Measurements from ENCODE around the gene SSNA1.

Gene SSNA1

GRCh38 chr9:137160716-137161557 lies 27.5 kb upstream of the SSNA1 start:
- no peak for DNase-seq (ENCODE audit: low spot score)
- TF ChIP-seq, protein P1, sequence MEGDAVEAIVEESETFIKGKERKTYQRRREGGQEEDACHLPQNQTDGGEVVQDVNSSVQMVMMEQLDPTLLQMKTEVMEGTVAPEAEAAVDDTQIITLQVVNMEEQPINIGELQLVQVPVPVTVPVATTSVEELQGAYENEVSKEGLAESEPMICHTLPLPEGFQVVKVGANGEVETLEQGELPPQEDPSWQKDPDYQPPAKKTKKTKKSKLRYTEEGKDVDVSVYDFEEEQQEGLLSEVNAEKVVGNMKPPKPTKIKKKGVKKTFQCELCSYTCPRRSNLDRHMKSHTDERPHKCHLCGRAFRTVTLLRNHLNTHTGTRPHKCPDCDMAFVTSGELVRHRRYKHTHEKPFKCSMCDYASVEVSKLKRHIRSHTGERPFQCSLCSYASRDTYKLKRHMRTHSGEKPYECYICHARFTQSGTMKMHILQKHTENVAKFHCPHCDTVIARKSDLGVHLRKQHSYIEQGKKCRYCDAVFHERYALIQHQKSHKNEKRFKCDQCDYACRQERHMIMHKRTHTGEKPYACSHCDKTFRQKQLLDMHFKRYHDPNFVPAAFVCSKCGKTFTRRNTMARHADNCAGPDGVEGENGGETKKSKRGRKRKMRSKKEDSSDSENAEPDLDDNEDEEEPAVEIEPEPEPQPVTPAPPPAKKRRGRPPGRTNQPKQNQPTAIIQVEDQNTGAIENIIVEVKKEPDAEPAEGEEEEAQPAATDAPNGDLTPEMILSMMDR (conservative IDR thresholded peaks at IDR 0.05; ENCODE audit: low read depth) = no peak
- ChIA-PET POLR2A (ENCODE audit: low non-redundant PET) (no interaction called here), CTCF (interaction anchor here (0.7 to 3.0 kb wide), 3 partner anchors 30 to 66 kb away, joined by 3 to 13 read pairs (median 4); partner anchors contain the start of gene RNF224)
- H3K27ac ChIP-seq = no peak overlapping the region

- DNase-seq (ENCODE audit: low spot score) = no peak
- POLR2A ChIA-PET (ENCODE audit: low non-redundant PET) = interaction anchor here (1.8 kb wide), 1 partner anchor 27 kb away, joined by 4 read pairs; the partner anchor contains the start of gene SSNA1
Measured at GRCh38 chr9:137161558-137162486, 26.7 kb upstream of the SSNA1 start.

DNA sequence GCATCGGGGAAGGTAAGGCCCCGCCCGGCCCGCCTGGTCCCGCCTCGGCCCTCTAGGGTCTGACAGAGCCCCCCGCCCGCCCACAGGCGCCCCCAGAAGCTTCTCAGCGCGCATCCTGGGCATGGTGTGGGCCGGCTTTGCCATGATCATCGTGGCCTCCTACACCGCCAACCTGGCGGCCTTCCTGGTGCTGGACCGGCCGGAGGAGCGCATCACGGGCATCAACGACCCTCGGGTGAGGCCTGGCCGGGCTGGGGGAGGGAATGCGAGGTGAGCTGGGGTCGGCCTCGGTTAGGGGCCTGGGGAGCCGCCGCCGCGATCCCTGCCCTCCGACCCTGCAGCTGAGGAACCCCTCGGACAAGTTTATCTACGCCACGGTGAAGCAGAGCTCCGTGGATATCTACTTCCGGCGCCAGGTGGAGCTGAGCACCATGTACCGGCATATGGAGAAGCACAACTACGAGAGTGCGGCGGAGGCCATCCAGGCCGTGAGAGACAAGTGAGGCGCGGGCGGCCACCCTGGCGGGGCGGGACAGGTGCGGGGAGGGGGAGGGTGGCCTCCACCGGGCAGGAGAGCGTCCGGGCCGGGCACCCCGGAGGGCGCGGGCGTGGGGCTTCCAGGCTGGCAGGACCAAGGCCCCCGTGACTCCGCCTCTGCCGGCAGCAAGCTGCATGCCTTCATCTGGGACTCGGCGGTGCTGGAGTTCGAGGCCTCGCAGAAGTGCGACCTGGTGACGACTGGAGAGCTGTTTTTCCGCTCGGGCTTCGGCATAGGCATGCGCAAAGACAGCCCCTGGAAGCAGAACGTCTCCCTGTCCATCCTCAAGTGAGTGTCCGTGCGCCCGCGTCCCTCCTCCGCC lies 25.7 kb upstream of the SSNA1 start:
- DNase-seq (ENCODE audit: low spot score) = no peak
- ChIA-PET CTCF (interaction anchor here (0.5 to 3.0 kb wide), 8 partner anchors 14 to 282 kb away, joined by 3 to 13 read pairs (median 4); partner anchors contain the start of gene RNF224), POLR2A (ENCODE audit: low non-redundant PET) (interaction anchor here (0.5 to 1.8 kb wide), 4 partner anchors 26 to 64 kb away, joined by 4 to 7 read pairs (median 4); partner anchors contain the start of genes CYSRT1, RNF224 and SSNA1)
- no peak overlapping the region for H3K27ac ChIP-seq
- TF ChIP-seq, protein P1 (conservative IDR thresholded peaks at IDR 0.05; ENCODE audit: low read depth) = peak; percentile 51; the same call in 1 of the 2 replicates

More at GRCh38 chr9:137161558-137162486, 26.7 kb upstream of the SSNA1 start:
- TF ChIP-seq, protein P1 (conservative IDR thresholded peaks at IDR 0.05; ENCODE audit: low read depth) = no peak
- CTCF ChIA-PET = interaction anchor here (0.6 to 3.0 kb wide), 6 partner anchors 15 to 65 kb away, joined by 3 to 13 read pairs (median 4); partner anchors contain the start of gene RNF224
- no peak overlapping the region for H3K27ac ChIP-seq

GRCh38 chr9:137163365-137163715 lies 25.1 kb upstream of the SSNA1 start:
- ChIA-PET CTCF (interaction anchor here (0.5 to 3.0 kb wide), 7 partner anchors 13 to 282 kb away, joined by 3 to 13 read pairs (median 4); partner anchors contain the start of gene RNF224), POLR2A (ENCODE audit: low non-redundant PET) (interaction anchor here (0.5 to 1.8 kb wide), 4 partner anchors 26 to 64 kb away, joined by 4 to 7 read pairs (median 4); partner anchors contain the start of genes CYSRT1, RNF224 and SSNA1)
- DNase-seq (ENCODE audit: low spot score) = no peak
- TF ChIP-seq, protein P1 (conservative IDR thresholded peaks at IDR 0.05; ENCODE audit: low read depth) = no peak
- no peak overlapping the region for H3K27ac ChIP-seq

DNA sequence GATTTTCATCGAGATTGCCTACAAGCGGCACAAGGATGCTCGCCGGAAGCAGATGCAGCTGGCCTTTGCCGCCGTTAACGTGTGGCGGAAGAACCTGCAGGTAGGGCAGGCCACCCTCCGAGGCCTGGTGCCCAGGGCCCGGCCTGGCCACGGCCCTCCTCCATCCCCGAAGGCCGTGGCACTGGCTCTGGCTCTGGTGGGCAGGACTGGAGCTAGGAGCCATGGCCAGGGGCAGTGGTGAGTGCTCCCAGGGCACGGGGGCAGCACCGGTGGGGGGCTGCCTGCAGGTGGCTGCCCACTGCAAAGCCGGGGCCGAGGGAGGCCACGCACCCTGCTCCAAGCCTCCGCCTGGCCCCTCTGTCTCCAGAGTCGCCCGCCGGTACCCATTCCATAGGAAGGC lies 24.7 kb upstream of the SSNA1 start:
- CTCF ChIA-PET = interaction anchor here (1.9 kb wide), 1 partner anchor 13 kb away, joined by 7 read pairs; no protein-coding TSS in a partner anchor

More for the DNA sequence above, 24.7 kb upstream of the SSNA1 start:
- TF ChIP-seq, protein P1 (conservative IDR thresholded peaks at IDR 0.05; ENCODE audit: low read depth) = no peak
- POLR2A ChIA-PET (ENCODE audit: low non-redundant PET) = interaction anchor here (1.2 kb wide), 1 partner anchor 63 kb away, joined by 4 read pairs; the partner anchor contains the start of gene RNF224
- H3K27ac ChIP-seq = no peak overlapping the region
- no peak for DNase-seq (ENCODE audit: low spot score)
